Measurements from ENCODE around the gene OR5A2. TPM values are rescaled to one million over a fixed set of nuclear protein-coding genes. Genes with fewer than 3 reads are reported as not detected.
"Not testable (repeated sequence)": the region's sequence is repeated elsewhere in the genome, so short reads cannot be mapped to it uniquely, and the experiment has no call there.

OR5A2 gene
- polyA plus RNA-seq, 1 donor, result not detected

- DNase-seq, result no peak
Observed at GRCh38 chr11:59380263-59381059, 45.8 kb downstream of the OR5A2 start.

- DNase-seq, result not testable (repeated sequence)
Observed at GRCh38 chr11:59372324-59372723, 53.9 kb downstream of the OR5A2 start.

- no peak for DNase-seq
Observed at GRCh38 chr11:59368238-59369022, 57.8 kb downstream of the OR5A2 start.

Other genes with a start within 250 kb of the OR5A2 start
- 11.6 TPM for gene MPEG1, start 213.5 kb downstream of the OR5A2 start, polyA plus RNA-seq (ENCODE audit: insufficient read length)
- not detected for gene OR5AN1, start 67.5 kb downstream of the OR5A2 start, polyA plus RNA-seq (ENCODE audit: insufficient read length)
- not detected for gene OR5A1, start 10.1 kb upstream of the OR5A2 start, polyA plus RNA-seq (ENCODE audit: insufficient read length)
- gene OR4D6, start 30.5 kb upstream of the OR5A2 start, polyA plus RNA-seq (ENCODE audit: insufficient read length), result not detected
- gene OR4D10, start 46.9 kb upstream of the OR5A2 start, polyA plus RNA-seq (ENCODE audit: insufficient read length), result not detected
- not detected for gene OR4D11, start 77.2 kb upstream of the OR5A2 start, polyA plus RNA-seq (ENCODE audit: insufficient read length)
- 0.09 TPM for gene OR4D9, start 85.1 kb upstream of the OR5A2 start, polyA plus RNA-seq (ENCODE audit: insufficient read length)
- gene OSBP, start 189.4 kb upstream of the OR5A2 start, polyA plus RNA-seq (ENCODE audit: insufficient read length), result 63.3 TPM
- 28.7 TPM for gene PATL1, start 242.6 kb upstream of the OR5A2 start, polyA plus RNA-seq (ENCODE audit: insufficient read length)

Data from hindlimb muscle (tissue), 1 donor.